GM10847 (cell line): ENCODE results near the gene RUNX1.
A peak's percentile ranks its signal among the peaks of the same experiment; 100 is the strongest.

Experiments
- POLR2A ChIP-seq: IDR thresholded peaks from 2 replicates; pipeline ENCODE4 v1.6.1; 2011; ENCODE audit not compliant: insufficient read length; ENCODE audit errors: extremely low read depth

The RUNX1 gene

GRCh38 chr21:34889676-34890469, 159.2 kb downstream of the RUNX1 start:
- no peak for TF ChIP-seq POLR2A

- TF ChIP-seq POLR2A, result no peak
These were observed 159.8 kb downstream of the RUNX1 start for GRCh38 chr21:34889320-34889675.

GRCh38 chr21:34888569-34889319, 160.4 kb downstream of the RUNX1 start:
- peak; percentile 59 for TF ChIP-seq POLR2A

- no peak for TF ChIP-seq POLR2A
These were observed 161.2 kb downstream of the RUNX1 start for GRCh38 chr21:34887725-34888568.

GRCh38 chr21:34887105-34887442, 162.0 kb downstream of the RUNX1 start:
- TF ChIP-seq POLR2A, result no peak

- TF ChIP-seq POLR2A, result no peak
These were observed 162.6 kb downstream of the RUNX1 start for GRCh38 chr21:34886240-34887104.

GRCh38 chr21:34885626-34886239, 163.4 kb downstream of the RUNX1 start:
- no peak for TF ChIP-seq POLR2A

GRCh38 chr21:34885125-34885524, 164.0 kb downstream of the RUNX1 start:
- TF ChIP-seq POLR2A, result no peak

- no peak for TF ChIP-seq POLR2A
These were observed 164.7 kb downstream of the RUNX1 start for GRCh38 chr21:34884346-34884929.

GRCh38 chr21:34883491-34884271, 165.4 kb downstream of the RUNX1 start:
- no peak for TF ChIP-seq POLR2A

GRCh38 chr21:34882719-34883131, 166.4 kb downstream of the RUNX1 start:
- TF ChIP-seq POLR2A, result no peak

GRCh38 chr21:34881839-34882371, 167.2 kb downstream of the RUNX1 start:
- TF ChIP-seq POLR2A, result no peak

GRCh38 chr21:34881421-34881820, 167.7 kb downstream of the RUNX1 start:
- no peak for TF ChIP-seq POLR2A
